Caco-2 (cell line): ENCODE results near the gene C11orf54. TPM values are rescaled to one million over a fixed set of nuclear protein-coding genes. Genes with fewer than 3 reads are reported as not detected.

Source experiments
- BruUV-seq: library from RNA; stranded (reverse); fragments of 400-500 nt; replicated peaks from 2 replicates; lab custom pipeline; 2021; lab: Mats Ljungman, UMichigan
- CTCF ChIA-PET: fragments of 300-600 bp; sonication (Branson Sonifier 250); formaldehyde crosslinking; loops from one replicate; lab custom pipeline; 2022; ENCODE audit warnings: antibody characterized with exemption; lab: Charles Lee
- POLR2A ChIA-PET: fragments of 300-600 bp; sonication (Branson Sonifier 250); formaldehyde crosslinking; loops from one replicate; lab custom pipeline; 2022; ENCODE audit warnings: antibody characterized with exemption; lab: Charles Lee
- DNase-seq, 2 experiments: peaks; one replicate each; pipeline versions ENCODE4 v3.0.0 to v3.0.0-alpha.2; 2020 to 2022
- H3K27me3 ChIP-seq: replicated peaks from 2 replicates; pipeline ENCODE4 v1.6.0; 2011; ENCODE audit warnings: low read length; ENCODE audit not compliant: control insufficient read depth, insufficient read depth
- H3K36me3 ChIP-seq: 2 replicates; pipeline ENCODE4 v1.5.1; 2011; ENCODE audit warnings: low read length; ENCODE audit not compliant: control insufficient read depth, insufficient read depth
- H3K4me1 ChIP-seq: fragments of 250-450 bp; sonication (Bioruptor Pico); 2 replicates; pipeline ENCODE4 v1.5.1; 2020; ENCODE audit warnings: mild to moderate bottlenecking
- H3K4me3 ChIP-seq: 2 replicates; pipeline ENCODE4 v1.5.1; 2011; ENCODE audit warnings: low read depth, mild to moderate bottlenecking, control low read depth, low read length
- H3K9me3 ChIP-seq: fragments of 250-450 bp; sonication (Bioruptor Pico); 2 replicates; pipeline ENCODE4 v1.5.1; 2020; ENCODE audit warnings: mild to moderate bottlenecking, moderate library complexity
- H3K27ac Mint-ChIP-seq: one replicate; pipeline ENCODE4 v1.8.0; 2022; ENCODE audit warnings: mixed read lengths; ENCODE audit not compliant: unreplicated experiment
- H3K27me3 Mint-ChIP-seq: one replicate; pipeline ENCODE4 v1.8.0; 2022; ENCODE audit warnings: mixed read lengths; ENCODE audit not compliant: insufficient read depth, unreplicated experiment
- H3K36me3 Mint-ChIP-seq: one replicate; pipeline ENCODE4 v1.8.0; 2022; ENCODE audit warnings: mild to moderate bottlenecking, mixed read lengths; ENCODE audit not compliant: insufficient read depth, unreplicated experiment
- H3K4me1 Mint-ChIP-seq: one replicate; pipeline ENCODE4 v1.8.0; 2022; ENCODE audit warnings: low read depth, mixed read lengths; ENCODE audit not compliant: unreplicated experiment
- H3K4me3 Mint-ChIP-seq: one replicate; pipeline ENCODE4 v1.8.0; 2022; ENCODE audit warnings: mild to moderate bottlenecking, moderate library complexity, mixed read lengths; ENCODE audit not compliant: unreplicated experiment
- H3K9me3 Mint-ChIP-seq: one replicate; pipeline ENCODE4 v1.8.0; 2022; ENCODE audit warnings: mixed read lengths; ENCODE audit not compliant: unreplicated experiment
- intact Hi-C: fragments of 100-400 bp; cut with micrococcal nuclease; formaldehyde crosslinking; loops from one replicate; pipeline ENCODE4 v1.10.0; 2022; ENCODE audit not compliant: unreplicated experiment
- total RNA-seq: library from RNA; stranded (reverse); gene quantifications from 2 replicates; pipeline ENCODE4 v1.2.3, GENCODE V29; 2022
- TF ChIP-seq, protein P1 (sequence below), 2 experiments: fragments of 200-600 bp in 1 of 2; IDR thresholded peaks; 1 replicate in 1 of 2; 2 replicates in 1 of 2; pipeline versions ENCODE4 v1.5.1 to v1.8.0; 2011 to 2022; ENCODE audit warnings: antibody characterized with exemption in 1 of 2, control low read depth in 1 of 2, inconsistent platforms in 1 of 2, low read depth in 1 of 2, low read length in 1 of 2, mild to moderate bottlenecking in 1 of 2, moderate library complexity in 1 of 2; ENCODE audit not compliant: insufficient read depth in 1 of 2, severe bottlenecking in 1 of 2, unreplicated experiment in 1 of 2

C11orf54 gene
- total RNA-seq, 1 experiment from 2014 or later: 20.7 TPM

DNA sequence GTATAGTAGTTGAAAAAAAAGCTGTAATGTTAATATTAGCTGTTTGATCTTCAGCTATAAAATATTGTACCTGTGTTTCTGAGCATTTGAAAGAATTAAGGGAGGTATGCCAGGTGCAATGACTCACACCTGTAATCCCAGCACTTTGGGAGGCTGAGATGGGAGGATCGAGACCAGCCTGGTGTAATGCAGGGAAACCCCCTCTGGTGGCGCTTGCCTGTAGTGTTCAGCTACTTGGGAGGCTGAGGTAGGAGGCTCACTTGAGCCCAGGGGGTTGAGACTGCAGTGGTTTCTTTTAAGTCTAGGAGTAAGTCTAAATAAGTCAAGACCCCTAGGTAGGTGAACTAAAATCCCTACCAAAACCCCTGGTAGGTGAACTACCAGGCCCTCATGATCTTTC is 37.2 kb upstream of the C11orf54 start:
- CTCF ChIA-PET: no interaction called here
- Histone ChIP-seq H3K4me3 (no peak overlapping the region), H3K4me1 (no peaks in the 10 kb centered on the region), H3K36me3 (peaks cover 8% of the 10 kb centered on the region), H3K9me3 (peaks cover 3% of the 10 kb centered on the region; the same call in 1 of the 2 replicates), H3K27me3 (no peaks in the 10 kb centered on the region)
- BruUV-seq: no TSS peak
- Mint-ChIP-seq H3K36me3 (peaks cover 94% of the 10 kb centered on the region), H3K4me3 (no peak overlapping the region), H3K27me3 (no peaks in the 10 kb centered on the region), H3K27ac (no peak overlapping the region), H3K9me3 (peaks cover 16% of the 10 kb centered on the region), H3K4me1 (no peaks in the 10 kb centered on the region)
- POLR2A ChIA-PET: no interaction called here
- TF ChIP-seq, protein P1, sequence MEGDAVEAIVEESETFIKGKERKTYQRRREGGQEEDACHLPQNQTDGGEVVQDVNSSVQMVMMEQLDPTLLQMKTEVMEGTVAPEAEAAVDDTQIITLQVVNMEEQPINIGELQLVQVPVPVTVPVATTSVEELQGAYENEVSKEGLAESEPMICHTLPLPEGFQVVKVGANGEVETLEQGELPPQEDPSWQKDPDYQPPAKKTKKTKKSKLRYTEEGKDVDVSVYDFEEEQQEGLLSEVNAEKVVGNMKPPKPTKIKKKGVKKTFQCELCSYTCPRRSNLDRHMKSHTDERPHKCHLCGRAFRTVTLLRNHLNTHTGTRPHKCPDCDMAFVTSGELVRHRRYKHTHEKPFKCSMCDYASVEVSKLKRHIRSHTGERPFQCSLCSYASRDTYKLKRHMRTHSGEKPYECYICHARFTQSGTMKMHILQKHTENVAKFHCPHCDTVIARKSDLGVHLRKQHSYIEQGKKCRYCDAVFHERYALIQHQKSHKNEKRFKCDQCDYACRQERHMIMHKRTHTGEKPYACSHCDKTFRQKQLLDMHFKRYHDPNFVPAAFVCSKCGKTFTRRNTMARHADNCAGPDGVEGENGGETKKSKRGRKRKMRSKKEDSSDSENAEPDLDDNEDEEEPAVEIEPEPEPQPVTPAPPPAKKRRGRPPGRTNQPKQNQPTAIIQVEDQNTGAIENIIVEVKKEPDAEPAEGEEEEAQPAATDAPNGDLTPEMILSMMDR (IDR thresholded peaks at IDR 0.05; ENCODE audit: insufficient read depth in 1 of 2, low read depth in 1 of 2, low read length in 1 of 2, severe bottlenecking in 1 of 2, unreplicated experiment in 1 of 2): peak in 1 of 2 experiments; percentile 18
- intact Hi-C loops: no loop called here
- peak in 1 of 2 experiments; percentile 25 for DNase-seq

DNA sequence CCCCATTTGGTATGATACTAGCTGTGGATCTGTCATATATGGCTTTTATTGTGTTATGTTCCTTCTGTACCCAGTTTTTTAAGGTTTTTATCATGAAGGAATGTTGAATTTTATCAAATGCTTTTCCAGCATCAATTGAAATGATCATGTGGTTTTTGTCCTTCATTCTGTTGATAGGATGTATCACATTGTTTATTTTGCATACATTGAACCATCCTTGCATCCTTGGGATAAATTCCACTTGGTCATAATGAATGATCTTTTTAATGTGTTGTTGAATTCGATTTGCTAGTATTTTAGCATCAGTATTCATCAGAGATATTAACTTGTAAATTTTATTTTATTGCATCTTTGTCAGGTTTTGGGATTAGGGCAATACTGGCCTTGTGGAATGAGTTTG is 31.2 kb upstream of the C11orf54 start:
- peaks cover 7% of the 10 kb centered on the region for H3K36me3 ChIP-seq
- BruUV-seq: no TSS peak

DNA sequence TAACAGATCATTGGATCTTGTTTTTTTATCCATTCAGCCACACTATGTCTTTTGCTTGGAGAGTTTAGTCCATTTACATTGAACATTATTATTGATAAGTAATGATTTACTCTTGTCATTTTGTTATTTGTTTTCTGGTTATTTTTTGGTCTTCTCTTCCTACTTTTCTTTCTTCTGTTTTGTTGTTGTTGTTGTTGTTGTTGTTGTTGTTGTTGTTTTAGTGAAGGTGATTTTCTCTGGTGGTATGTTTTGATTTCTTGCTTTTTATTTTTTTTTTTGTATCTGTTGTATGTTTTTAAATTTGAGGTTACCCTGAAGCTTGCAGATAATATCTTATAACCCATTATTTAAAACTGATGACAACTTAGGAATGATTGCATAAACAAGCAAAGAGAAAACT is 28.8 kb upstream of the C11orf54 start:
- no peak for DNase-seq
- H3K36me3 ChIP-seq: peaks cover 8% of the 10 kb centered on the region
- H3K9me3 ChIP-seq: peaks cover 17% of the 10 kb centered on the region; the same call in 1 of the 2 replicates
- H3K27me3 ChIP-seq: no peaks in the 10 kb centered on the region
- TF ChIP-seq, protein P1 (IDR thresholded peaks at IDR 0.05; ENCODE audit: insufficient read depth in 1 of 2, low read depth in 1 of 2, low read length in 1 of 2, severe bottlenecking in 1 of 2, unreplicated experiment in 1 of 2): no peak
- ChIA-PET CTCF (no interaction called here), POLR2A (no interaction called here)
- no TSS peak for BruUV-seq
- no peak overlapping the region for H3K27ac Mint-ChIP-seq
- intact Hi-C loops: no loop called here
- peaks cover 97% of the 10 kb centered on the region for H3K36me3 Mint-ChIP-seq
- H3K4me1 ChIP-seq: no peaks in the 10 kb centered on the region
- no peak overlapping the region for H3K4me3 Mint-ChIP-seq
- H3K9me3 Mint-ChIP-seq: peaks cover 38% of the 10 kb centered on the region
- no peaks in the 10 kb centered on the region for H3K4me1 Mint-ChIP-seq
- no peaks in the 10 kb centered on the region for H3K27me3 Mint-ChIP-seq
- no peak overlapping the region for H3K4me3 ChIP-seq

More for the DNA sequence above, 31.2 kb upstream of the C11orf54 start:
- Mint-ChIP-seq H3K9me3 (peaks cover 38% of the 10 kb centered on the region), H3K36me3 (peaks cover 94% of the 10 kb centered on the region), H3K4me3 (no peak overlapping the region), H3K27ac (no peak overlapping the region), H3K27me3 (no peaks in the 10 kb centered on the region), H3K4me1 (no peaks in the 10 kb centered on the region)
- DNase-seq: no peak
- Histone ChIP-seq H3K9me3 (peaks cover 17% of the 10 kb centered on the region; the same call in 1 of the 2 replicates), H3K27me3 (no peaks in the 10 kb centered on the region), H3K4me3 (no peak overlapping the region), H3K4me1 (no peaks in the 10 kb centered on the region)
- ChIA-PET CTCF (no interaction called here), POLR2A (interaction anchor here (1.0 kb wide), 1 partner anchor 31 kb away, joined by 3 read pairs; the partner anchor contains the start of genes C11orf54 and TAF1D)
- TF ChIP-seq, protein P1 (IDR thresholded peaks at IDR 0.05; ENCODE audit: insufficient read depth in 1 of 2, low read depth in 1 of 2, low read length in 1 of 2, severe bottlenecking in 1 of 2, unreplicated experiment in 1 of 2): no peak
- intact Hi-C loops: no loop called here
